Measurements from ENCODE around the gene EXOC6. TPM values are rescaled to one million over a fixed set of nuclear protein-coding genes. Genes with fewer than 3 reads are reported as not detected.

The EXOC6 gene
- total and polyA plus RNA-seq, 8 donors: 1.7 to 21.3 (median 4.6) TPM

- no peaks in the 10 kb centered on the region for H3K27me3 ChIP-seq
- peaks cover 4 to 26% (median 17%) of the 10 kb centered on the region in 4 donors for H3K4me1 ChIP-seq
- H3K36me3 ChIP-seq: peaks cover 0 to 16% (median 12%) of the 10 kb centered on the region in 4 donors
- DNase-seq: no peak
- intact Hi-C loops (cut with DNase I; ENCODE audit: low total_unique reads): no loop called here
- TF ChIP-seq POLR2AphosphoS5 (IDR thresholded peaks at IDR 0.05) (no peak), CTCF (IDR thresholded peaks at IDR 0.05) (no peak), POLR2A (IDR thresholded peaks at IDR 0.05) (no peak), EP300 (IDR thresholded peaks at IDR 0.05) (no peak)
- H3K4me3 ChIP-seq: no peak overlapping the region
- H3K9me3 ChIP-seq: no peaks in the 10 kb centered on the region
- H3K27ac ChIP-seq: no peak overlapping the region
Observed at GRCh38 chr10:92894081-92894655, 45.8 kb downstream of the EXOC6 start.

GRCh38 chr10:92897916-92898315 lies 49.6 kb downstream of the EXOC6 start:
- Histone ChIP-seq H3K27ac (no peak overlapping the region), H3K27me3 (no peaks in the 10 kb centered on the region), H3K36me3 (peaks cover 0 to 16% (median 12%) of the 10 kb centered on the region in 4 donors), H3K4me3 (no peak overlapping the region), H3K9me3 (no peaks in the 10 kb centered on the region), H3K4me1 (peaks cover 0 to 21% (median 7%) of the 10 kb centered on the region in 4 donors)
- no peak for DNase-seq
- whole genome bisulfite sequencing, 5 donors: 91 to 96% (median 94%) methylated on average over 5 of the region's 5 CpGs
- intact Hi-C loops (cut with DNase I; ENCODE audit: low total_unique reads): no loop called here
- TF ChIP-seq EP300 (IDR thresholded peaks at IDR 0.05) (no peak), POLR2A (IDR thresholded peaks at IDR 0.05) (no peak), CTCF (IDR thresholded peaks at IDR 0.05) (no peak), POLR2AphosphoS5 (IDR thresholded peaks at IDR 0.05) (no peak)

GRCh38 chr10:92901819-92902251 lies 53.5 kb downstream of the EXOC6 start:
- intact Hi-C loops (cut with DNase I; ENCODE audit: low total_unique reads): no loop called here
- H3K36me3 ChIP-seq: peaks cover 0 to 19% (median 12%) of the 10 kb centered on the region in 4 donors
- no peaks in the 10 kb centered on the region for H3K27me3 ChIP-seq
- H3K9me3 ChIP-seq: no peaks in the 10 kb centered on the region
- H3K27ac ChIP-seq: no peak overlapping the region
- no peak for TF ChIP-seq POLR2AphosphoS5 (IDR thresholded peaks at IDR 0.05)
- TF ChIP-seq EP300 (IDR thresholded peaks at IDR 0.05): no peak
- no peak for TF ChIP-seq CTCF (IDR thresholded peaks at IDR 0.05)
- TF ChIP-seq POLR2A (IDR thresholded peaks at IDR 0.05): no peak
- H3K4me3 ChIP-seq: no peak overlapping the region
- peaks cover 0 to 7% (median 0%) of the 10 kb centered on the region in 4 donors for H3K4me1 ChIP-seq
- 76 to 97% (median 92%) methylated on average over 3 of the region's 3 CpGs for WGBS, 5 donors
- peak in 1 of 2 donors; percentile 32 for DNase-seq

GRCh38 chr10:92903633-92904032 lies 55.3 kb downstream of the EXOC6 start:
- Histone ChIP-seq H3K27me3 (no peaks in the 10 kb centered on the region), H3K9me3 (no peaks in the 10 kb centered on the region), H3K36me3 (peaks cover 0 to 8% (median 2%) of the 10 kb centered on the region in 4 donors), H3K27ac (no peak overlapping the region), H3K4me1 (peaks cover 0 to 7% (median 0%) of the 10 kb centered on the region in 4 donors), H3K4me3 (no peak overlapping the region)
- TF ChIP-seq POLR2AphosphoS5 (IDR thresholded peaks at IDR 0.05) (no peak), POLR2A (IDR thresholded peaks at IDR 0.05) (no peak), EP300 (IDR thresholded peaks at IDR 0.05) (no peak), CTCF (IDR thresholded peaks at IDR 0.05) (no peak)
- no peak for DNase-seq
- 29 to 74% (median 38%) methylated on average over 1 of the region's 1 CpG for WGBS, 5 donors
- intact Hi-C loops (cut with DNase I; ENCODE audit: low total_unique reads): no loop called here
